Epithelial cell of esophagus (primary cell): Measurements from ENCODE around the gene ZNF263.

Experiments used
- DNase-seq: peaks from one replicate; pipeline ENCODE4 v3.0.0; 2010; ENCODE audit warnings: low read depth
- H3K4me3 ChIP-seq: 2 replicates; pipeline ENCODE4 v1.5.1; 2011; ENCODE audit warnings: mild to moderate bottlenecking, low read length, control low read depth
- CTCF ChIP-seq: IDR thresholded peaks from 2 replicates; pipeline ENCODE4 v1.5.1; 2011; ENCODE audit warnings: low read depth, mild to moderate bottlenecking, low read length, control low read depth, inconsistent platforms; ENCODE audit not compliant: insufficient read depth; ENCODE audit errors: missing control alignments

The ZNF263 gene

GRCh38 chr16:3282730-3283542 is at the start of gene ZNF263:
Gene ZNF263 (plus strand): TSS chr16:3283491. CDS start chr16:3283819, 328 bp downstream.
- DNase-seq, result peak; percentile 99
- peak within 1 kb of the TSS; percentile 95 for H3K4me3 ChIP-seq
- TF ChIP-seq CTCF, result no peak

- DNase-seq, result no peak
- H3K4me3 ChIP-seq, result peak overlapping the region; percentile 97
- no peak for TF ChIP-seq CTCF
Observed at GRCh38 chr16:3234543-3234856, 48.8 kb upstream of the ZNF263 start.

- peak; percentile 97 for DNase-seq
- H3K4me3 ChIP-seq, result peak within 1 kb of the TSS; percentile 97
- no peak for TF ChIP-seq CTCF
Observed at GRCh38 chr16:3234857-3235561, 48.3 kb upstream of the ZNF263 start, which contains the start of gene ZNF200. Gene ZNF200 (minus strand): TSS chr16:3235158. CDS start chr16:3233755, 1,403 bp downstream.

- no peak overlapping the region for H3K4me3 ChIP-seq
- DNase-seq, result peak; percentile 34
- no peak for TF ChIP-seq CTCF
Observed at GRCh38 chr16:3235856-3236669, 47.2 kb upstream of the ZNF263 start.

GRCh38 chr16:3241761-3242160 is 41.5 kb upstream of the ZNF263 start:
- no peak for DNase-seq
- TF ChIP-seq CTCF, result no peak
- H3K4me3 ChIP-seq, result no peak overlapping the region

- no peak overlapping the region for H3K4me3 ChIP-seq
Observed at GRCh38 chr16:3242709-3243108, 40.6 kb upstream of the ZNF263 start.

More at GRCh38 chr16:3242709-3243108, 40.6 kb upstream of the ZNF263 start:
- TF ChIP-seq CTCF, result no peak
- peak; percentile 88 for DNase-seq
